Thyroid gland (tissue), 4 donors: ENCODE results near the gene CLIC5.

ENCODE experiments used
- POLR2A ChIP-seq, 2 donors: fragments of 450-650 bp; IDR thresholded peaks; one replicate each; pipeline ENCODE4 v1.6.1; 2017; ENCODE audit warnings: antibody characterized with exemption in 2 of 2, mild to moderate bottlenecking in 2 of 2, moderate library complexity in 1 of 2
- TF ChIP-seq, protein P1 (sequence below), 6 experiments: fragments of 200-600 bp in 3 of 6; fragments of 450-650 bp in 3 of 6; sonication (generic) in 3 of 6; IDR thresholded peaks; one replicate each; pipeline ENCODE4 v1.5.1; 2016 to 2019; ENCODE audit warnings: antibody characterized with exemption in 6 of 6, mild to moderate bottlenecking in 2 of 6, inconsistent platforms in 1 of 6, moderate library complexity in 1 of 6

GRCh38 chr6:45845567-45845966 lies 170.1 kb downstream of the CLIC5 start:
- TF ChIP-seq, protein P1, sequence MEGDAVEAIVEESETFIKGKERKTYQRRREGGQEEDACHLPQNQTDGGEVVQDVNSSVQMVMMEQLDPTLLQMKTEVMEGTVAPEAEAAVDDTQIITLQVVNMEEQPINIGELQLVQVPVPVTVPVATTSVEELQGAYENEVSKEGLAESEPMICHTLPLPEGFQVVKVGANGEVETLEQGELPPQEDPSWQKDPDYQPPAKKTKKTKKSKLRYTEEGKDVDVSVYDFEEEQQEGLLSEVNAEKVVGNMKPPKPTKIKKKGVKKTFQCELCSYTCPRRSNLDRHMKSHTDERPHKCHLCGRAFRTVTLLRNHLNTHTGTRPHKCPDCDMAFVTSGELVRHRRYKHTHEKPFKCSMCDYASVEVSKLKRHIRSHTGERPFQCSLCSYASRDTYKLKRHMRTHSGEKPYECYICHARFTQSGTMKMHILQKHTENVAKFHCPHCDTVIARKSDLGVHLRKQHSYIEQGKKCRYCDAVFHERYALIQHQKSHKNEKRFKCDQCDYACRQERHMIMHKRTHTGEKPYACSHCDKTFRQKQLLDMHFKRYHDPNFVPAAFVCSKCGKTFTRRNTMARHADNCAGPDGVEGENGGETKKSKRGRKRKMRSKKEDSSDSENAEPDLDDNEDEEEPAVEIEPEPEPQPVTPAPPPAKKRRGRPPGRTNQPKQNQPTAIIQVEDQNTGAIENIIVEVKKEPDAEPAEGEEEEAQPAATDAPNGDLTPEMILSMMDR (IDR thresholded peaks at IDR 0.05) = no peak
- no peak for TF ChIP-seq POLR2A (IDR thresholded peaks at IDR 0.05)
